Activated CD4-positive, alpha-beta T cell treated with anti-CD3 and anti-CD28 coated beads, Interleukin-2, amount 10 ng/mL, durations not matched to agents 7 days and 5 days (primary cell): ENCODE data around the gene ABI3. TPM values are rescaled to one million over a fixed set of nuclear protein-coding genes. Genes with fewer than 3 reads are reported as not detected.

Source experiments
- CTCF ChIA-PET: fragments of 350-600 bp; sonication (Branson Sonifier 250); formaldehyde crosslinking; loops from one replicate; lab custom pipeline; 2021; ENCODE audit warnings: antibody characterized with exemption; lab: Charles Lee
- POLR2A ChIA-PET: fragments of 350-600 bp; sonication (Branson Sonifier 250); formaldehyde crosslinking; loops from one replicate; lab custom pipeline; 2021; ENCODE audit warnings: antibody characterized with exemption; lab: Charles Lee
- DNase-seq: peaks from one replicate; pipeline ENCODE4 v3.0.0-alpha.2; 2020
- H3K27ac Mint-ChIP-seq: one replicate; pipeline ENCODE4 v1.8.0; 2021; ENCODE audit warnings: mild to moderate bottlenecking, moderate library complexity, mixed read lengths
- H3K27me3 Mint-ChIP-seq: one replicate; pipeline ENCODE4 v1.8.0; 2021; ENCODE audit warnings: mixed read lengths
- H3K36me3 Mint-ChIP-seq: one replicate; pipeline ENCODE4 v1.8.0; 2021; ENCODE audit warnings: low read depth, mixed read lengths
- H3K4me1 Mint-ChIP-seq: one replicate; pipeline ENCODE4 v1.8.0; 2021; ENCODE audit warnings: mixed read lengths
- H3K4me3 Mint-ChIP-seq: one replicate; pipeline ENCODE4 v1.8.0; 2021; ENCODE audit warnings: mild to moderate bottlenecking, moderate library complexity, mixed read lengths
- H3K9me3 Mint-ChIP-seq: one replicate; pipeline ENCODE4 v1.8.0; 2021; ENCODE audit warnings: mixed read lengths
- total RNA-seq, 2 experiments: library from RNA; stranded (reverse); gene quantifications; one replicate each; pipeline ENCODE4 v1.2.3, GENCODE V29; 2021

The ABI3 gene
- total RNA-seq, 2 experiments from 2014 or later = 58.4 to 59.4 TPM

- Mint-ChIP-seq H3K4me1 (peaks cover 13% of the 10 kb centered on the region), H3K9me3 (no peaks in the 10 kb centered on the region), H3K27ac (no peak overlapping the region), H3K27me3 (no peaks in the 10 kb centered on the region), H3K36me3 (no peaks in the 10 kb centered on the region), H3K4me3 (no peak overlapping the region)
- ChIA-PET CTCF (interaction anchor here (0.7 to 1.8 kb wide), 5 partner anchors 9 to 15 kb away, joined by 3 to 15 read pairs (median 3); no protein-coding TSS in a partner anchor), POLR2A (interaction anchor here (0.6 kb wide), 1 partner anchor 282 kb away, joined by 3 read pairs; no protein-coding TSS in a partner anchor)
- DNase-seq = no peak
These were observed 10.0 kb upstream of the ABI3 start for GRCh38 chr17:49200423-49201083.

GRCh38 chr17:49201481-49201927 is 9.0 kb upstream of the ABI3 start:
- no peaks in the 10 kb centered on the region for H3K27me3 Mint-ChIP-seq
- H3K36me3 Mint-ChIP-seq = peaks cover 5% of the 10 kb centered on the region
- H3K27ac Mint-ChIP-seq = no peak overlapping the region
- ChIA-PET CTCF (interaction anchor here (0.9 to 1.4 kb wide), 2 partner anchors 8 to 9 kb away, joined by 3 read pairs; no protein-coding TSS in a partner anchor), POLR2A (no interaction called here)
- H3K9me3 Mint-ChIP-seq = no peaks in the 10 kb centered on the region
- peaks cover 6% of the 10 kb centered on the region for H3K4me1 Mint-ChIP-seq
- no peak for DNase-seq
- H3K4me3 Mint-ChIP-seq = no peak overlapping the region

- H3K4me1 Mint-ChIP-seq = peaks cover 12% of the 10 kb centered on the region
- no peak overlapping the region for H3K4me3 Mint-ChIP-seq
- no peaks in the 10 kb centered on the region for H3K9me3 Mint-ChIP-seq
- peak overlapping the region; percentile 59 for H3K27ac Mint-ChIP-seq
- CTCF ChIA-PET = interaction anchor here (0.7 to 1.8 kb wide), 4 partner anchors 10 to 19 kb away, joined by 3 to 4 read pairs (median 4); no protein-coding TSS in a partner anchor
- H3K27me3 Mint-ChIP-seq = no peaks in the 10 kb centered on the region
- H3K36me3 Mint-ChIP-seq = peaks cover 12% of the 10 kb centered on the region
- POLR2A ChIA-PET = no interaction called here
- no peak for DNase-seq
These were observed 6.7 kb upstream of the ABI3 start for GRCh38 chr17:49203796-49204195.

GRCh38 chr17:49204516-49204915 is 6.0 kb upstream of the ABI3 start:
- no peak for DNase-seq
- peaks cover 12% of the 10 kb centered on the region for H3K36me3 Mint-ChIP-seq
- H3K4me1 Mint-ChIP-seq = peaks cover 19% of the 10 kb centered on the region
- CTCF ChIA-PET = interaction anchor here (0.6 to 1.8 kb wide), 7 partner anchors 10 to 753 kb away, joined by 3 to 4 read pairs (median 3); no protein-coding TSS in a partner anchor
- no peaks in the 10 kb centered on the region for H3K27me3 Mint-ChIP-seq
- no peak overlapping the region for H3K27ac Mint-ChIP-seq
- no peaks in the 10 kb centered on the region for H3K9me3 Mint-ChIP-seq
- H3K4me3 Mint-ChIP-seq = no peak overlapping the region
- POLR2A ChIA-PET = no interaction called here

GRCh38 chr17:49209061-49209571 is 1.4 kb upstream of the ABI3 start:
- no peak for DNase-seq
- CTCF ChIA-PET = interaction anchor here (0.6 to 4.1 kb wide), 7 partner anchors 8 to 23 kb away, joined by 3 to 23 read pairs (median 3); no protein-coding TSS in a partner anchor
- POLR2A ChIA-PET = interaction anchor here (1.0 kb wide), 2 partner anchors 10 to 17 kb away, joined by 3 to 4 read pairs; no protein-coding TSS in a partner anchor
- Mint-ChIP-seq H3K27ac (peak overlapping the region; percentile 60), H3K36me3 (peaks cover 26% of the 10 kb centered on the region), H3K27me3 (no peaks in the 10 kb centered on the region), H3K4me1 (peaks cover 58% of the 10 kb centered on the region), H3K9me3 (no peaks in the 10 kb centered on the region), H3K4me3 (peak overlapping the region; percentile 95)

GRCh38 chr17:49213399-49213798 is 2.9 kb downstream of the ABI3 start:
- H3K9me3 Mint-ChIP-seq = no peaks in the 10 kb centered on the region
- no peak overlapping the region for H3K27ac Mint-ChIP-seq
- H3K36me3 Mint-ChIP-seq = peaks cover 44% of the 10 kb centered on the region
- POLR2A ChIA-PET = no interaction called here
- DNase-seq = no peak
- CTCF ChIA-PET = interaction anchor here (1.4 kb wide), 1 partner anchor 15 kb away, joined by 3 read pairs; no protein-coding TSS in a partner anchor
- peaks cover 86% of the 10 kb centered on the region for H3K4me1 Mint-ChIP-seq
- no peaks in the 10 kb centered on the region for H3K27me3 Mint-ChIP-seq
- H3K4me3 Mint-ChIP-seq = peak overlapping the region; percentile 95

GRCh38 chr17:49213847-49214246 is 3.3 kb downstream of the ABI3 start:
- ChIA-PET CTCF (interaction anchor here (1.4 kb wide), 1 partner anchor 15 kb away, joined by 3 read pairs; no protein-coding TSS in a partner anchor), POLR2A (no interaction called here)
- H3K27me3 Mint-ChIP-seq = no peaks in the 10 kb centered on the region
- H3K36me3 Mint-ChIP-seq = peaks cover 45% of the 10 kb centered on the region
- H3K9me3 Mint-ChIP-seq = no peaks in the 10 kb centered on the region
- peaks cover 85% of the 10 kb centered on the region for H3K4me1 Mint-ChIP-seq
- no peak for DNase-seq
- no peak overlapping the region for H3K27ac Mint-ChIP-seq
- peak overlapping the region; percentile 95 for H3K4me3 Mint-ChIP-seq

GRCh38 chr17:49214676-49215360 is 4.3 kb downstream of the ABI3 start:
- H3K36me3 Mint-ChIP-seq = peaks cover 53% of the 10 kb centered on the region
- no peak for DNase-seq
- no peaks in the 10 kb centered on the region for H3K9me3 Mint-ChIP-seq
- H3K27ac Mint-ChIP-seq = peak overlapping the region; percentile 31
- POLR2A ChIA-PET = interaction anchor here (0.6 to 0.7 kb wide), 2 partner anchors 21 to 536 kb away, joined by 3 to 5 read pairs; no protein-coding TSS in a partner anchor
- H3K4me3 Mint-ChIP-seq = peak overlapping the region; percentile 57
- CTCF ChIA-PET = interaction anchor here (1.1 to 1.5 kb wide), 3 partner anchors 11 to 22 kb away, joined by 3 to 5 read pairs (median 5); no protein-coding TSS in a partner anchor
- H3K4me1 Mint-ChIP-seq = peaks cover 85% of the 10 kb centered on the region
- H3K27me3 Mint-ChIP-seq = no peaks in the 10 kb centered on the region

GRCh38 chr17:49216482-49216881 is 6.0 kb downstream of the ABI3 start:
- peak overlapping the region; percentile 62 for H3K4me3 Mint-ChIP-seq
- ChIA-PET POLR2A (no interaction called here), CTCF (interaction anchor here (1.3 kb wide), 1 partner anchor 19 kb away, joined by 4 read pairs; no protein-coding TSS in a partner anchor)
- peaks cover 75% of the 10 kb centered on the region for H3K4me1 Mint-ChIP-seq
- H3K9me3 Mint-ChIP-seq = no peaks in the 10 kb centered on the region
- H3K36me3 Mint-ChIP-seq = peaks cover 54% of the 10 kb centered on the region
- H3K27ac Mint-ChIP-seq = peak overlapping the region; percentile 86
- DNase-seq = no peak
- H3K27me3 Mint-ChIP-seq = no peaks in the 10 kb centered on the region

GRCh38 chr17:49216953-49217650 is 6.6 kb downstream of the ABI3 start:
- no peaks in the 10 kb centered on the region for H3K27me3 Mint-ChIP-seq
- peak overlapping the region; percentile 31 for H3K4me3 Mint-ChIP-seq
- H3K27ac Mint-ChIP-seq = peak overlapping the region; percentile 54
- H3K36me3 Mint-ChIP-seq = peaks cover 59% of the 10 kb centered on the region
- no peak for DNase-seq
- POLR2A ChIA-PET = no interaction called here
- H3K4me1 Mint-ChIP-seq = peaks cover 75% of the 10 kb centered on the region
- CTCF ChIA-PET = interaction anchor here (1.0 to 1.3 kb wide), 2 partner anchors 12 to 19 kb away, joined by 4 read pairs; no protein-coding TSS in a partner anchor
- no peaks in the 10 kb centered on the region for H3K9me3 Mint-ChIP-seq

GRCh38 chr17:49217651-49218413 is 7.3 kb downstream of the ABI3 start:
- H3K9me3 Mint-ChIP-seq = no peaks in the 10 kb centered on the region
- H3K4me1 Mint-ChIP-seq = peaks cover 74% of the 10 kb centered on the region
- peak; percentile 84 for DNase-seq
- peak overlapping the region; percentile 88 for H3K27ac Mint-ChIP-seq
- H3K27me3 Mint-ChIP-seq = no peaks in the 10 kb centered on the region
- CTCF ChIA-PET = interaction anchor here (0.7 to 1.2 kb wide), 4 partner anchors 9 to 37 kb away, joined by 3 to 5 read pairs (median 4); no protein-coding TSS in a partner anchor
- POLR2A ChIA-PET = no interaction called here
- peaks cover 61% of the 10 kb centered on the region for H3K36me3 Mint-ChIP-seq
- peak overlapping the region; percentile 61 for H3K4me3 Mint-ChIP-seq
